HG03558 (cell line): ENCODE results near the gene SSUH2.

Experiments
- ATAC-seq: cut with Tn5 transposase; IDR thresholded peaks from one replicate; pipeline ENCODE4 v1.9.1; 2021; ENCODE audit warnings: moderate number of reproducible peaks; ENCODE audit not compliant: unreplicated experiment; ENCODE audit errors: extremely low read depth

The SSUH2 gene

DNA sequence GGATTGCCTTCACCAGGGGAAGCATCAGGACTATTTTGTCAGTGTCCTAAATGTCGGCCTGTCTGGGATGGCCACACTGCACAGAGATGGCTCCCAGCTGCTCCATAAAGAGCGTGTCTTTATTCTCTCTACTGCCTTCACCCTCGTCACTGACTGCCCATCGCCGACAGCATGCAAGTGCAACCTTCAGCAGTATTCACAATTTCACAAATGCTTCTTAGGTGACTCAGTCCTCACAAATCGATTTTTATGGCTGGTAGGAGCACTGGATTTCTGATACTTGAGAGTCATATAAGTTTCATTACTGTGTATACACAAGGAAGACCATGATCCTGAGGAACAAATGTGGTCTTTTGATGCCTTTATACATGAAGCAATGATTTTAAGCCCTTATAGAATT is 1.1 kb upstream of the SSUH2 start:
- no peak for ATAC-seq

DNA sequence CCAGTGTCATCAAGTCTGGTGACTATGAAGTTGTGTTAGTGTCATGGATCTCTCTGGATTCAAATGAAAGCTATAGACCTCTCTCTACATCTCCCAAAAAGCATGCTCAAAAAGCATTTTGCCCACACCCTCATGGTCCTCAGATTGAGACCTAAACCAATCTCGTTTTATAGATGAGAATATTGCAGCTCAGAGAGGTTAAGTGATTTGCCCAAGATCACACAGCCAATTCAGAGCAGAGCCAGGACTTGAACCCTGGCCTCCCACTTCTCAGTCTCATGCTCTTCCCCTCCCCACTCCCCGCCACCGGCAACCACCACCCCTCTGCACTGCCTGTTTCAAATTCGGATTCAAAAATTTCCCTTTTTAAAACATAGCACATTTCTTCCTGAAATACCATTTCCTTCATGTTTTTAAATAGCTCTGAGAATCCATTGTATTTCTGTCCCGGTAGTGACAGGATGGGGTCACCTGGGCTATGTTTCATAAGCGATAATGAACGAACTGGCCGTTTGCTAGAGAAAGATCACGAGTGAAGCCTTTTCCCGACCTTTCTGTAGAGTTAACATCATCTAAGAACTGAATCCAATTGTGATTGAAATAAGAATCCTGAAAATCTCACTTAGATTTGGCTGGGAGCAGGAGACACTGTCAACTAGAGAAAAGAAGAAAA is 769 bp downstream of the SSUH2 start:
- no peak for ATAC-seq

DNA sequence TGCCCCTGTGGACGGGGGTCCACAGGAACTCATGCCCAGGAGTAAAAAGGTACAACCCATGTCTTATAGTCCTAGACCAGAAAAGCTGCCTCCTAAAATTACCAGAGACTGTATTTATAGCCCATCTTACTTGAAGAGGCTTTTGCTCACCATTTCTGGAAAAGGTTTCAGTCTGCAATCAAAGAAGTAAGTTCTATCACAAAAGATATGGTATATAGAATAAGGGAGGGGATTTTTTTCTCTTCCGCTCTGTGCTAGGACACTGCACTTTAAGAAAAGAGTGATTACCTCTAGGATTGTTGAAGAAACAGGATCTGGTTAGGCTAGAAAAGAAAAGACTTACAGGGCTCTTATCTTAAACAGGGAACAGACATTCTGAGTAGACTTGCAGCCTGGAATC is 2.6 kb downstream of the SSUH2 start:
- ATAC-seq: no peak

DNA sequence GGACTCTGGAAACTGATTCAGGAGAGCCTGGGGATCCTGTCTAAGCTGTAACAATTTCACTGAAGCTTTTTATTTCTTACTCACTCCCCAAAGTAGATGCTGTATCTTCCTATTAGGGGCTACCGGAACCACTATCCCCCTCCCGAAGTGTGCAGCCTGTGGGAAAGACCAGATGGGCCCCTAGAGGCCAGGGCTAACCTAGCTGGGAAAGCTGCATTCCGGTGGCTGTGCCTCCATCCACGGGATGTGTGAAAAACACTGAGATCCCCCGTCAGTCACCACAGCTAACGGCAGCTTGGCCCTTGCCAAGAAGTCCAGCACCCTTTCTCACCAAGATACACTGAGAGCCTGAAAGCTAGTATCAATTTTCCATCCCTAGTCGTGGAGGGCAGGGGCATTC is 3.1 kb downstream of the SSUH2 start:
- ATAC-seq: no peak

DNA sequence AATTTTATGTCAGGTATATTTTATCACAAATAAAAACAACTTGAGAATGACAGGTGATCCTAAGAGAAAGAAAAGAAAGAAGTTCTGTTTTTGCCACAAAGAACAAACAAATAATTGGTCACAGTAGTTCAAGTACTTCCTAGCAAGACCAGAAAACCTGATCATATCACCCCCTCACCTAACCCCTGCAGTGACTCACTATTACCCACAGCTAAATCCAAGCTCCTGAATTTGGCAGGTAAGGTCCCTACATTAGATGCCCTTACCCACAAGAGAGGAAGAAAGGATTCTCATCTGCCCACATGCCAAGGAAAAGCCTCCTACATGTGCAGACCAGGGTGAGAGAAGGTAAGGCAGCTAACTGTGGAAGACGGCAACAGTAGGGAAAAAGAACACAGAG is 4.4 kb downstream of the SSUH2 start:
- ATAC-seq: no peak

DNA sequence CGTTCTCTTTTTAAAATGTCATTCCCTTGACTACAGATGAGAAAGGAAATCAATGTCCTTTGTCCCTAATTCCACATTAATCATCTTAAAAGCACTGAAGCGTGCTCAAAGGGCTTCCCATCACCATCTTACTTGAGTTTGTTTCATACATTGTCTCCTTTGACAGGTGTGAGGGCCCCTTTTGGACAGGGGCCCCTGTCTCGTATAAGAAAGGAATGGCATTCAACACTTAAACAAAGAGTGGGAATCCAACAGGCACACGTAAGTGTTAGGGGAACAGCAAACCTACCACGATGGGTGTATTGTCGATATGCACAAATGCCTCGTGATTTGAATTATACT is 5.0 kb downstream of the SSUH2 start:
- no peak for ATAC-seq

DNA sequence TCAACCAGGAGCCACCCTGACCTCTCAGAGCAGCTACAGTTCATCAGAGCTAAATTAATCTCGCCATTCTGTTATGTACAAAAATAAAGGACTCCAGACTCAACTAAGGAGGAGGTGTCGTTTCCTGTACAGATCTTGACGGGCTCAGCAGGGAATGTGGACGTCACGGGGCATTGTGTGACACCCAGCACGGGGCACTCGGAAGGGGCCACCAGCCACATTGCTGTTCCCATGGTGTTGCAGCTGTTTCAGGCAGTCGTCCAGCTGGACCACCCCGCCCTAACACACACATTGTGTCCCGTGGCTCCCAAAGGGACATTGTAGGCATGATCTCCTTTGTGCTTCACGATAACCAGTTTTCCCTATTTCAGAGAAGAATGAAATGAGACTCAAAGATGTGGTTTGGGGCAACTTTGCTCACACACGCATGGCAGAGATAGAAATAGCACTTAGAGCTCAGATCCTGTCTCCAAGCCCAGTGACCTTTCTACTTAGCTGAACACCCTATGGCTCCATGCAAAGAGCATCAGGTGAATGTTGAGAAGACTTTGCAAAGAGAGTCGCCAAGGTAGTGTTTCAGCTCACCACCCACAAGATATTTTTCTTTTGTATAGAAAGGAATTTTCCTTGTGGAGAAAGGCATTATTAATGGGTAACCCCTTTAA is 5.5 kb downstream of the SSUH2 start:
- no peak for ATAC-seq

DNA sequence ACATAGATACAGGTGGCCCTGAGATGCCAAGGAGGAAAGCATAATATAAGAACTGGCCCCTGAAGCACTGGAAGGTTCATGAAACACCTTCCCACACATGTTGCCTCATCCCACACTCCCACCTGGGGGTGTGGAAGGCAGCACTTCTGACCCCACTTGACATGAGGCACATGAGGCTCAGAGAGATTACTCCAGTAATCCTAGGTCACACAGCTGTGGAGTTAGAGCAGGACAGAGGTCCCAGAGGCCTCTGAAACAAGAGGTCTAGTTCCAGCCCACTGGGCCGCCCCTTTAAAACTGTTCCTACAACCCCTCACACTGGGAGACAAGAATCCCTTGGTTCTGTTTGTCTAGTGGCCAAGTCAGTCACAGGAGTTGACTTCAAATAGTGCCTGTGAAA is 7.2 kb downstream of the SSUH2 start:
- ATAC-seq: no peak

DNA sequence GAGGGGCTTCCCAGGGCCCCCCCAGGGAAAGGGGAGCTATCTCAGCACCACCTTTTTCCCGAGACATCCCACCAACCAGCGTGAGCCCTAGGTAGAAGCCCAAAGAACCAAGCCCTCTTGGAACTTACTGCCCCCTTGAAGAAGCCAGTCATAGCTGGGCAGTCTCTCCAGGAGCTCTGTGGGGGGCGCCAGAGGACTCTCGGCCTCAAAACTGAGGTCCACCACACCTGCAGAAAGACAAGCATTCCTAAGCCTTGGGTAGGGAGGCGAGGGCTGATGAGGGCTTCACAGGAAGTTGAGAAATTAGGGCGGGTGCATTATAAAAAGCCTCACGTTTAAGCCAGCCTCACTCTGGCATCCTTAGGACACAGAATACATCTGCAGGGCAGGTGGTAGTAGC is 9.0 kb downstream of the SSUH2 start:
- no peak for ATAC-seq

DNA sequence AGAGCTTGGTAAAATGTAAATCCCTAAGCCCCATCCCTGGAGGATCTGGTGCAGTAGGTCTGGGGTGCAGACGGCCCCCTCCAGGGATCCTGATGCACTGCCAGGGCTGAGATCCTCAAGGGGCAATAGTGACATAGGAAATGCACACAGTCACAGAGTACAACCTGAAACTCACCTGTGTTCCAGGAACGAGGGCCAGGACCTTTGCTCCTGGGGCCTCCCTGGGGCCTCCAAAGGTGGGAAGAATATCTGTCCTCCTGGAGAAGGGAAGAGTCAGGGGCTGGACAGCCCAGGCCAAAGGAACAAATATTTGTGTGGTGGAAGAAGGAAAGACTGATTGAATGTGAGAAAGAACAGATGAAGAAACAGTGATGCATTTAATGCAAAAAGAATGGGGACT is 9.5 kb downstream of the SSUH2 start:
- no peak for ATAC-seq

DNA sequence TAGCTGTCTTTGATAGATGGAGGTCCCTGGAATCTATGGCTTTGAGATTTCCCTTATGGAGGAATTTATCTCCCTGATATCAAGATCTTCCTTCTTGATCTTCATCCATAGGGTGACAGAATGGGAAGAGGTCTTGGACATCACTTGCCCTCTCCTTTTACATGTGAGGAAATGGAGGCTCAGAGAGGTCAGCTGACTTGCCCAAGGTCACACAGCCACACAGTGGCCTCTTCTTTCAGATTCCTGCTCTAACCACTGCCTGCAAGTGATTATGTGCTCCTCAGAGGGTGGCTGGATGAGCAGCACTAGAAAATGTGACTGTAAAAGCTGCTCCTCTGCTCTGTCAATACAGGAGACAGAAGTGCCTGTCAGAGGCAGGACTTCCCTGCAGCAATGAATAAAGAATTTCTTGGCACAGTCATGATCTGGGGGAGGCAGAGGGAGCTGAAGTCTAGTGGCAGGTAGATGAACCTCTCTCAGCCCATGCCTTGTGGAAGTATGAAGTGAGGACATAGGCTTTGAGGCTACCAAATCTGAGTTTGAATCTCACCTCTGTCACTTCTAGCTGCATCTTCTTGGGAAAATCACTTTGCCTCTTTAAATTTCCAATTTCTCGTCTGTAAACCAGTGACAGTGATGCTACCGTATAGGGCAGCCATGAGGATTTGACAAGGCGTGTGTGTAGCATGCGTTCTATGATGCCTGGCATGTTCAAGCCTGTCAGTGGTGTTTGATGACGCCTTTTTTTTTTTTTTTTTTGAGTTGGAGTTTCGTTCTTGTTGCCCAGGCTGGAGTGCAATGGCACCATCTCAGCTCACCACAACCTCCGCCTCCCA is 12.0 kb downstream of the SSUH2 start:
- ATAC-seq: no peak

DNA sequence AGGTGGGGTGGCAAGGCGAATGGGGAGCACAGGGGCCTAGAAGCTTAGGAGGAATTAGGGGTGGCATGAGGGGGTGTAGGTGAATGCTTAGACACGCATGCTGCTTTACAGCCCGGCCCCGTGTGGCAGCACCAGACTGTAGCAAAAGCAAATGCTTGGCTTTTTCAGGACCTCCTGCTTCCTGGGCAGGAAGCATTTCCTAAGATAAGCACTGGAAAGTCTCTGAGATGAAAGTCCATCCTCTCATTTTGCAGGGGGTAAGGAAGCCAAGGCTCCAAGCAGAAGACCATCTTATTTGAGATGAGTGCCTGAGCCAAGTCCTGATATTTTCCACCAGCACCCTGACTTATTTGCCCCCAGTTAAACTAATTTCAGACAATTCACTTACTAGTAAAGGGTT is 12.9 kb downstream of the SSUH2 start:
- no peak for ATAC-seq

DNA sequence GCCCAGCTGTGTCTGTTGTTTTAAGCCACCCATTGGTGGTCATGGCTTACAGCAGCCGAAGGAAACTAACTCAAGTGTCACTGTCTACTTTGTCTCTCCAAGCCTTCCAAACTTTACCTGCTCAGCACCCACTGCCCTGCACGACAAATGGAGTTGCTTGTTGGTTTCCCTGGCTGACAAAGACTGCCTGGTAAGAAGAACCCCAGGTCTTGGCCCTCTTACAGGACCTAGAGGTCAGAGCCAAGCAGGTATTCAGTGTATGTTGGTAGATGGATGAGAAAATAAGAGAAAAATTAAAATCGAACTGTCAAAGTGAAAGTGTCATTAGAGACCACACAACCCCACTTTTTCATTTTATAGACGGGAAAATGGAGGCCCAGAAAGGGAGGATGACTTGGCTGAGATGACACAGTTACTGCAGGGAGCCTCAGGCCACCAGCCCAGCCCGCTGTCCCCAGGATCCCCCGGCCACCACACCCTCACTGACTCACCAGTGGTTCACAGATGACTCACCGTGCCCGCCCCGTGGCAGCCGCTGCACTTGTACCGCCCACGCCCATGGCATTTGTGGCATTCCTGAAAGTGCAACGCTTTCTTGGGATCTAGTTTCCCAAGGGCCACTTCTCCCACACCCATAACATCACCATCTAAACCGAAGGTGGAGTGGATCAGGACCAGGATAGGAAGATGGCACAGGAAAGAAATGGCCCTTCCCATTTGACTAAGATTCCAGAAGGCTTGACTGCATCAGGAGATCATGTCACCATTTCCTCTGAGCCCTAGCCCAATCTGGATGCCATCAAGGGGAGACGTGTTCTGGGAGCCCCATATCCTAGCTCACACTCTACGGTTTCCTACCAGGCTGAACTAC is 15.2 kb downstream of the SSUH2 start:
- no peak for ATAC-seq

DNA sequence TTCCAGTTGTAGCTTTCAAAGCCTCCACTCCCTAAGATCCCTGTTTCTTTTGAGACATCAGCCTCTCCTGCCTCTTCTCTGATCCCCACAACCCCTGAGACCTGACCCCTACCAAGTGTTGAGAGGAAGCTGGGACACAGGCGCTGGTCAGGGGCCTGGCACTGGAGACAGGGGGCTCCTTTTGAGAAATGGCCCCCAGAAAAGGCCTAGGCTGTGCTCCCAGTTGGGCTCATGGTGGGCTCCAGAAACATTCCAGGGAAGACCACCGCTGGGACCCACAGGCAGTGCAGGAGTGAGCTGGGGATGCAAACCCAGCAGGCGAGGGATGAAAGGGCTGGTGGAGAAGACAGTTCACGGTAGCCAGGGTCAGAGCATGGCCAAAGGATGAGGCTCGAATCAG is 16.6 kb downstream of the SSUH2 start:
- no peak for ATAC-seq

DNA sequence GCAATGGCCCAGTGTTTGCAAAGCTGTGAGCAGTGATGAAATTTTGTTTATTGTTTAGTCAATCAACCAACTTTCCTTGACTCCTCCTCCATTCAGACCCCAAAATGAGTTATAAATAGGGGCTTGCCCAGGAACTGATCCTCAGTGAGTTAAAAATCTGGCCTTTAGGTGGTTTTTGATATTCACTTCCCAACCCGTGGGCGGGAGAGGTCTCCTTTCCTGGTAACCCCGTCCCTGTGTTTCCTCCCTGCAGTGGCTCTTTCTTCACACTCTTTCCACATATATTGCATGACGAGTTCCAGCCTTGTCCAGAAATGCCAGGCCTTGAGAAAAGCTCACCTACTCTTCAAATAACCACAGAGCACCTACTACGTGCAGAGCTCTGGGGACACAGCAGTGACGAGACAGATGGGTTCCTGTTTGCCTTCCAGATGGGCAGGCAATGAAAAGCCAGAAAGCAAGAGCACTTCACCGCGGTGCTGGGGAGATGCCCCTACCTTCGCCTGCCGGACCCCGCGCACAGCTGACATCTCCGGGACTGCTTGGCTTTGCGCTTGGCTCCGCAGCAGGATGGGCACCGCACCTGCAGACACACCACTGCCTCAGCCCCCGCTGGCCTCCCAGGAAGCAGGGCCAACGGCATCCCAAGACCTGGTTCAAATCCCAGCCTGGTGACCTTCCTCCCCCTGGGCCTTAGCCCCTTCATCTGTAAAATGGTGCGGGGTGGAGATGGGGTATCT is 17.2 kb downstream of the SSUH2 start:
- ATAC-seq: no peak

DNA sequence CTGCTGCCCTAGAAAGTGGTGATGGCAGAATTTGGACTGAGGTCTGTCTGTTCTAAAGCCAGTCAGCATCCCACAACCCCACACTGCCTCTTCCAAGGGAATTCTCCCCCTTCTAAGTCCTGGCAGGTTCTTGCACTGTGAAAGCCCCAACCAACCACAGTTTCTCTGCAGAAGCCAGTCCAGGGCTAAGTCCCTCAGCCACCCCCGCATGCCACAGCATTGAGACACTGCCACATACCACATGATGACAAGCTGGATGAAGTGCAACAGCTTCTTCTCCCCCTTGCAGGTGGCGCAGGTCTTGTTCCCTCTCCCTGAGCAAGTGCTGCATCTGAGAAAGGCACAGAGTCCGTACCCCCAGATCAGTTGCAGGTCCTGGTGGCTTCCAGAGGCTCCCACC is 18.6 kb downstream of the SSUH2 start:
- no peak for ATAC-seq

DNA sequence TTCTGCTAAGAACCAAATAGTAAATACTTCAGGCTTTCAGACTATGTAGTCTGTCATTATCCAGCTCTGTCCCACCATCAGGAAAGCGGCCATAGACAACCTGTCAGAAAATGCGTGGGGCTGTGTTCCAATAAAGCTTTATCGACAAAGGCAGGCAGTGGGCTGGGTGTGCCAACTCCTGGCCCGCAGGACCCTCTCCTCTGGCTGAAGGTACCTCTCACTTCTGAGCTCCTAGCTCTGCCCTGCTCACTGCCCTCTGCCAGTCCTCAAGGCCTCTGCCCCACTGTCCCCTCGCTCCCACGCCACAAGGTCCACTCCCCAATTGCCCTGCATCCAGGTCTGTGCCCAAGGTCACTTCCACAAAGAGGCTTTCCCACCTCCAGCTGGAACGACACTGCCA is 20.0 kb downstream of the SSUH2 start:
- ATAC-seq: no peak

DNA sequence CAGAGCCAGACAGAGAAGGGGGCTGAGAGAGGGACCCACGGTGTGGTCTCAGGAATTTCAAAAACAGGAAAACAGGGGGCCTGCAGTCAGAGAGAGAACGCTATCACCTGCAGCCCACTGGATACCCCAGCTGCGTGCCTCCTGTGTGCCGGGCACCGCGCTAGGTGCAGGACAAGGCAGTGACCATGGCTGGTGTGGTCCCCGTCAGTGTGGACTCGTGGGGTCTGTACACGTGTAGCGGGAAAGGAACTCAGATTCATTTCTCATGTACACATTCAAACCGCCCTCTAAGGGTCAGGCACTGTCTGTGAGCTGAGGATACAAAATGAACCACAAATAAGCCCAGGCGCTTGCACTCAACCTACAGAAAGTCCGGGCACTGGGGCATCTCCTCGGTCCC is 20.9 kb downstream of the SSUH2 start:
- ATAC-seq: no peak

DNA sequence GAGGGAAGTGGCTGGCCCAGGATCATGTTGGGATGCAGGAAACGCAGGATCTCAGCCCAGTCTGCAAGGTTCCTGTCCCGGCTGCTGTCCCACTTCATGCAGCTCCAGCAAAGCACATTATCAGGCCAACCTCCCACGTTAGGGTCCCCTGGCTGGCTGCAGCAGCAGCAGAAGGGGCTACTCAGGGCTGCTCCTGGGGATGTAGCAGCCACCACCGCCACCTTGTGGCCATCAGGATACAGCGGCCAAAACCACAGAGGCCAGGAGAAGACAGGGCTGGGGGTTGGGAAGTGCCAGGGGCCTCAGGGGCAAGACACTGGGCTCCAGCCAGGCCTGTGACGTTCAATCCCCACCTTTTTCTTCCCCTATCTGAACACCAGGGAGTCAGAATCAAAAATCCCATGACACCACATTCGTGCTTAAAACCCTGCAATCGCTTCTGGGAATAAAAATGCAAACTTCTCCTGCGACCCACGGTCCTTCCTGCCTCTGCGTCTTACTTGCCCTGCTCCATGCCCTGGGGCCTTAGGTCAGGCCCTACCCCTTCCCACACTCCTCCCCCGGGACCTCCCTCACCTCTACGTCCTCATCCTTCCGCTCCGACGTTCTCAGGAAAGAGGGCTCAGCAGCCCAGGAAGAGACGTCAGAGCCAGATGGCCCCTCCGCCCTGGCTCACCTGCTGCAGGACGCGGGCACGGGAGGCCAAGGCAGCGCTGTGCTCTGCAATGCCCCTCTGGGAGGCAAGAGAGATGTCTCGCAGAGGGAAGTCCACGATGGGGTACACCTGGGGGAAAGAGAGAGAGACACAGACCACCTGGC is 21.5 kb downstream of the SSUH2 start:
- peak; percentile 66 for ATAC-seq
